Measurements from ENCODE around the gene MRPS17. TPM values are rescaled to one million over a fixed set of nuclear protein-coding genes. Genes with fewer than 3 reads are reported as not detected.
"Not testable (repeated sequence)": the region's sequence is repeated elsewhere in the genome, so short reads cannot be mapped to it uniquely, and the experiment has no call there.

The MRPS17 gene
- total RNA-seq, 1 donor from 2014 or later, result 12.9 TPM

GRCh38 chr7:55931421-55932151 lies 20.1 kb upstream of the MRPS17 start:
- DNase-seq (ENCODE audit: low read depth), result no peak
- no peak for TF ChIP-seq CTCF (IDR thresholded peaks at IDR 0.05; ENCODE audit: insufficient read depth, low read length, poor library complexity, severe bottlenecking)
- Histone ChIP-seq H3K4me3 (ENCODE audit: low read depth, low read length) (no peak overlapping the region), H3K36me3 (ENCODE audit: control insufficient read depth, insufficient read depth, low read length) (no peaks in the 10 kb centered on the region), H3K27me3 (ENCODE audit: control insufficient read depth, insufficient read depth, low read length) (no peaks in the 10 kb centered on the region)

DNA sequence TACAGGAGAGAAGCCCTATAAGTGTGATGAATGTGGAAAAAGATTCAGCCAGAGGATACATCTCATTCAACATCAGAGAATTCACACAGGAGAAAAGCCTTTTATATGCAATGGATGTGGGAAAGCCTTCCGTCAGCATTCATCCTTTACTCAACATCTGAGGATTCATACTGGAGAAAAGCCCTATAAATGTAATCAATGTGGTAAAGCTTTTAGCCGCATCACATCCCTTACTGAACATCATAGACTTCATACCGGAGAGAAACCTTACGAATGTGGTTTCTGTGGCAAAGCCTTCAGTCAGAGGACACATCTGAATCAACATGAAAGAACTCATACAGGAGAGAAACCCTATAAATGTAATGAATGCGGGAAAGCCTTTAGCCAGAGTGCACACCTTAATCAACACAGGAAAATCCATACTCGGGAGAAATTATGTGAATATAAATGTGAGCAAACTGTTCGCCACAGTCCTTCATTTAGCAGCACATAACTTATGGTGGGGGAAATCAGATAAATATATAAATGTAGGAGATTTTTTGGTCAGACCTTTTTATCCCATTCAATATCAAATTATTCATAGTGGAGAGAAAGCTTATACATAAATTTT lies 12.1 kb upstream of the MRPS17 start:
- no peak overlapping the region for H3K4me3 ChIP-seq (ENCODE audit: low read depth, low read length)
- no peak for DNase-seq (ENCODE audit: low read depth)
- H3K27me3 ChIP-seq (ENCODE audit: control insufficient read depth, insufficient read depth, low read length), result no peaks in the 10 kb centered on the region
- no peak for TF ChIP-seq CTCF (IDR thresholded peaks at IDR 0.05; ENCODE audit: insufficient read depth, low read length, poor library complexity, severe bottlenecking)
- H3K36me3 ChIP-seq (ENCODE audit: control insufficient read depth, insufficient read depth, low read length), result no peaks in the 10 kb centered on the region

GRCh38 chr7:55946545-55946944 lies 5.1 kb upstream of the MRPS17 start:
- Histone ChIP-seq H3K4me3 (ENCODE audit: low read depth, low read length) (no peak overlapping the region), H3K27me3 (ENCODE audit: control insufficient read depth, insufficient read depth, low read length) (no peaks in the 10 kb centered on the region), H3K36me3 (ENCODE audit: control insufficient read depth, insufficient read depth, low read length) (no peaks in the 10 kb centered on the region)
- no peak for TF ChIP-seq CTCF (IDR thresholded peaks at IDR 0.05; ENCODE audit: insufficient read depth, low read length, poor library complexity, severe bottlenecking)
- no peak for DNase-seq (ENCODE audit: low read depth)

DNA sequence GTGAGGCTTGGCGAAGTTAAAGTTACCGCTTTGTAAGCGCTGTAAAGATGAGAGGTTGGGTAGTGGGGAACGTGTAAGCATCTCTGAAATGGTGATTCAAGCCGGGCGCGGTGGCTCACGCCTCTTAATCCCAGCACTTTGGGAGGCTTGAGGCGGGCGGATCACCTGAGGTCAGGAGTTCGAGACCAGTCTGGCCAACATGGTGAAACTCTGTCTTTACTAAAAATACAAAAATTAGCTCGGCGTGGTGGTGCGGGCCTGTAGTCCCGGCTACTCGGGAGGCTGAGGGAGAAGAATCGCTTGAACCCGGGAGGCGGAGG lies 635 bp downstream of the MRPS17 start:
- H3K4me3 ChIP-seq (ENCODE audit: low read depth, low read length), result peak overlapping the region; percentile 88
- not testable (repeated sequence) for DNase-seq (ENCODE audit: low read depth); H3K27me3 ChIP-seq (ENCODE audit: control insufficient read depth, insufficient read depth, low read length); H3K36me3 ChIP-seq (ENCODE audit: control insufficient read depth, insufficient read depth, low read length)

GRCh38 chr7:55953707-55954475 lies 2.2 kb downstream of the MRPS17 start:
- H3K36me3 ChIP-seq (ENCODE audit: control insufficient read depth, insufficient read depth, low read length), result no peaks in the 10 kb centered on the region
- no peak for DNase-seq (ENCODE audit: low read depth)
- no peak for TF ChIP-seq CTCF (IDR thresholded peaks at IDR 0.05; ENCODE audit: insufficient read depth, low read length, poor library complexity, severe bottlenecking)
- H3K4me3 ChIP-seq (ENCODE audit: low read depth, low read length), result no peak overlapping the region
- no peaks in the 10 kb centered on the region for H3K27me3 ChIP-seq (ENCODE audit: control insufficient read depth, insufficient read depth, low read length)

GRCh38 chr7:55957190-55957589 lies 5.5 kb downstream of the MRPS17 start:
- Histone ChIP-seq H3K27me3 (ENCODE audit: control insufficient read depth, insufficient read depth, low read length) (no peaks in the 10 kb centered on the region), H3K36me3 (ENCODE audit: control insufficient read depth, insufficient read depth, low read length) (no peaks in the 10 kb centered on the region), H3K4me3 (ENCODE audit: low read depth, low read length) (no peak overlapping the region)
- TF ChIP-seq CTCF (IDR thresholded peaks at IDR 0.05; ENCODE audit: insufficient read depth, low read length, poor library complexity, severe bottlenecking), result no peak
- no peak for DNase-seq (ENCODE audit: low read depth)
